Retinal pigment epithelial cell (primary cell): Measurements from ENCODE around the gene ARL6IP1.
"Not testable (repeated sequence)": the region's sequence is repeated elsewhere in the genome, so short reads cannot be mapped to it uniquely, and the experiment has no call there.

Experiments used
- DNase-seq: peaks from one replicate; pipeline ENCODE4 v3.0.0-alpha.2; 2010; ENCODE audit warnings: low read depth
- H3K4me3 ChIP-seq: 2 replicates; pipeline ENCODE4 v1.5.1; 2011; ENCODE audit warnings: mild to moderate bottlenecking, low read length, control low read depth, moderate library complexity
- CTCF ChIP-seq: conservative IDR thresholded peaks from 2 replicates; pipeline ENCODE4 v1.5.1; 2011; ENCODE audit warnings: low read depth, low read length, control low read depth, inconsistent platforms

Gene ARL6IP1

GRCh38 chr16:18759598-18760520 is 41.5 kb downstream of the ARL6IP1 start:
- DNase-seq, result not testable (repeated sequence)
- TF ChIP-seq CTCF, result peak; percentile 52

GRCh38 chr16:18757960-18758660 is 43.2 kb downstream of the ARL6IP1 start:
- not testable (repeated sequence) for DNase-seq, H3K4me3 ChIP-seq

More at GRCh38 chr16:18759598-18760520, 41.5 kb downstream of the ARL6IP1 start:
- H3K4me3 ChIP-seq, result not testable (repeated sequence)

GRCh38 chr16:18756639-18757038 is 44.7 kb downstream of the ARL6IP1 start:
- DNase-seq, H3K4me3 ChIP-seq: not testable (repeated sequence)

- not testable (repeated sequence) for DNase-seq, H3K4me3 ChIP-seq
Measured at GRCh38 chr16:18742870-18743269, 58.5 kb downstream of the ARL6IP1 start.
